SK-N-SH treated with all-trans-retinoic acid at 6 μM for 48 hours (cell line): ENCODE results near the gene SLC66A1.

Experiments used
- ATAC-seq: fragments of 200-7000 bp; cut with Tn5 transposase; 3 replicates; pipeline ENCODE4 v1.9.1; 2020; ENCODE audit warnings: mild to moderate bottlenecking, moderate library complexity
- ARNTL ChIP-seq: fragments of 450-650 bp; formaldehyde crosslinking; IDR thresholded peaks from 2 replicates; pipeline ENCODE4 v1.5.0; 2020; ENCODE audit warnings: low read depth, mild to moderate bottlenecking, moderate library complexity, borderline replicate concordance
- BACH2 ChIP-seq: fragments of 250-450 bp; sonication (Bioruptor Pico); IDR thresholded peaks from 2 replicates; pipeline ENCODE4 v1.9.0; 2021; ENCODE audit warnings: mild to moderate bottlenecking, borderline replicate concordance
- CSDC2 ChIP-seq: fragments of 250-450 bp; sonication (Bioruptor Pico); IDR thresholded peaks from 2 replicates; pipeline ENCODE4 v1.5.0; 2020; ENCODE audit warnings: mild to moderate bottlenecking, moderate library complexity
- ESRRG ChIP-seq: fragments of 250-450 bp; sonication (Bioruptor Pico); IDR thresholded peaks from 2 replicates; pipeline ENCODE4 v1.6.1; 2021; ENCODE audit warnings: mild to moderate bottlenecking
- GLIS3 ChIP-seq: fragments of 250-450 bp; sonication (Bioruptor Pico); IDR thresholded peaks from 2 replicates; pipeline ENCODE4 v1.5.0; 2020; ENCODE audit warnings: mild to moderate bottlenecking, moderate library complexity
- ISL1 ChIP-seq: fragments of 250-450 bp; sonication (Bioruptor Pico); IDR thresholded peaks from 2 replicates; pipeline ENCODE4 v2.1.2; 2022; ENCODE audit warnings: mild to moderate bottlenecking, moderate library complexity
- OSR1 ChIP-seq: fragments of 250-450 bp; sonication (Bioruptor Pico); IDR thresholded peaks from 2 replicates; pipeline ENCODE4 v1.8.0; 2022; ENCODE audit warnings: moderate library complexity, mild to moderate bottlenecking, inconsistent platforms
- POU6F1 ChIP-seq: fragments of 250-450 bp; sonication (Bioruptor Pico); IDR thresholded peaks from 2 replicates; pipeline ENCODE4 v1.8.0; 2021; ENCODE audit warnings: low read depth, mild to moderate bottlenecking, moderate library complexity, borderline replicate concordance
- PPARA ChIP-seq: fragments of 250-450 bp; sonication (Bioruptor Pico); IDR thresholded peaks from 2 replicates; pipeline ENCODE4 v1.5.0; 2020; ENCODE audit warnings: mild to moderate bottlenecking, borderline replicate concordance
- RARB ChIP-seq: fragments of 250-450 bp; sonication (Bioruptor Pico); IDR thresholded peaks from 2 replicates; pipeline ENCODE4 v1.8.0; 2021; ENCODE audit warnings: mild to moderate bottlenecking, moderate library complexity
- SNAI2 ChIP-seq: fragments of 250-450 bp; sonication (Bioruptor Pico); IDR thresholded peaks from 2 replicates; pipeline ENCODE4 v1.5.0; 2020; ENCODE audit warnings: mild to moderate bottlenecking, moderate library complexity
- TCF4 ChIP-seq: fragments of 250-450 bp; sonication (Bioruptor Pico); IDR thresholded peaks from 2 replicates; pipeline ENCODE4 v1.8.0; 2021; ENCODE audit warnings: mild to moderate bottlenecking, moderate library complexity, borderline replicate concordance
- TOX ChIP-seq: fragments of 250-450 bp; sonication (Bioruptor Pico); IDR thresholded peaks from 2 replicates; pipeline ENCODE4 v1.8.0; 2021; ENCODE audit warnings: mild to moderate bottlenecking, moderate library complexity, borderline replicate concordance
- ZC3H10 ChIP-seq: fragments of 250-450 bp; sonication (Bioruptor Pico); IDR thresholded peaks from 2 replicates; pipeline ENCODE4 v1.5.1; 2021; ENCODE audit warnings: mild to moderate bottlenecking, moderate library complexity
- ZFP3 ChIP-seq: fragments of 250-450 bp; sonication (Bioruptor Pico); IDR thresholded peaks from 2 replicates; pipeline ENCODE4 v1.5.0; 2020; ENCODE audit warnings: mild to moderate bottlenecking, moderate library complexity
- ZFP30 ChIP-seq: fragments of 450-650 bp; formaldehyde crosslinking; IDR thresholded peaks from 2 replicates; pipeline ENCODE4 v1.5.0; 2022; ENCODE audit warnings: mild to moderate bottlenecking, moderate library complexity
- ZNF565 ChIP-seq: fragments of 450-650 bp; formaldehyde crosslinking; conservative IDR thresholded peaks from 2 replicates; pipeline ENCODE4 v1.5.0; 2020; ENCODE audit warnings: low read depth, mild to moderate bottlenecking, moderate library complexity
- ZNF70 ChIP-seq: fragments of 450-650 bp; formaldehyde crosslinking; IDR thresholded peaks from 2 replicates; pipeline ENCODE4 v1.5.0; 2020; ENCODE audit warnings: mild to moderate bottlenecking, moderate library complexity
- ZNF8 ChIP-seq: fragments of 450-650 bp; formaldehyde crosslinking; IDR thresholded peaks from 2 replicates; pipeline ENCODE4 v1.5.0; 2020; ENCODE audit warnings: mild to moderate bottlenecking, moderate library complexity
- TF ChIP-seq, protein P1 (sequence below): fragments of 250-450 bp; sonication (Bioruptor Pico); IDR thresholded peaks from 2 replicates; pipeline ENCODE4 v1.5.0; 2020; ENCODE audit warnings: mild to moderate bottlenecking, moderate library complexity
- TF ChIP-seq, protein P2 (sequence below): fragments of 250-450 bp; sonication (Bioruptor Pico); IDR thresholded peaks from 2 replicates; pipeline ENCODE4 v1.5.1; 2021; ENCODE audit warnings: mild to moderate bottlenecking, moderate library complexity
- TF ChIP-seq, protein P3 (sequence below): fragments of 250-450 bp; sonication (Bioruptor Pico); IDR thresholded peaks from 2 replicates; pipeline ENCODE4 v1.5.1; 2020; ENCODE audit warnings: low read depth, mild to moderate bottlenecking, moderate library complexity
- TF ChIP-seq, protein P4 (sequence below): fragments of 250-450 bp; sonication (Bioruptor Pico); IDR thresholded peaks from 2 replicates; pipeline ENCODE4 v1.8.0; 2020; ENCODE audit warnings: mild to moderate bottlenecking, moderate library complexity, borderline replicate concordance

SLC66A1 gene

DNA sequence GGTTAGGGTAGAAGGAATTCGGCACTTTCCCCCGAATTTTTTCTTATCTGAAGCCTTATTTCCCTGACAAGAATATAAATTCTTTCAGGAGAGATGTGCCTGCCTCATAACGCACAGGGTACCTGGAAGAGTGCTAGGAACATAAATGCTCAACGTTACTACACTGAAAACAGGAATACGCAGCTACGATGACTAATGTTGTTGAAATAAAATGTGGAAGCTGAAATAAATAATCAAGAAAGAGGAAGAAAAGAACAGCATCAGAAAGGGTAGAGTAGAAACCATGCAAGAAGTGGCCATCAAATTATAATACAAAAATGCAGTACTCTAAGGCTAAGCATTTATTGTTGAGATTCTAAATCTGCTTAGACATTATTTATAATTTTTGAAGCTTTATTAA is 33.9 kb downstream of the SLC66A1 start:
- no peak for ATAC-seq
- TF ChIP-seq ARNTL (no peak), ZFP30 (CRISPR knock-in tag) (no peak), ZNF70 (CRISPR knock-in tag) (no peak), RARB (CRISPR knock-in tag) (no peak), GLIS3 (CRISPR knock-in tag) (no peak), TCF4 (CRISPR knock-in tag) (no peak), OSR1 (no peak), CSDC2 (CRISPR knock-in tag) (no peak), SNAI2 (no peak), ZFP3 (CRISPR knock-in tag) (no peak), ESRRG (CRISPR knock-in tag) (no peak), ISL1 (CRISPR knock-in tag) (no peak), POU6F1 (CRISPR knock-in tag) (no peak), PPARA (no peak), TOX (no peak), ZC3H10 (CRISPR knock-in tag) (no peak)
- TF ChIP-seq, protein P1, sequence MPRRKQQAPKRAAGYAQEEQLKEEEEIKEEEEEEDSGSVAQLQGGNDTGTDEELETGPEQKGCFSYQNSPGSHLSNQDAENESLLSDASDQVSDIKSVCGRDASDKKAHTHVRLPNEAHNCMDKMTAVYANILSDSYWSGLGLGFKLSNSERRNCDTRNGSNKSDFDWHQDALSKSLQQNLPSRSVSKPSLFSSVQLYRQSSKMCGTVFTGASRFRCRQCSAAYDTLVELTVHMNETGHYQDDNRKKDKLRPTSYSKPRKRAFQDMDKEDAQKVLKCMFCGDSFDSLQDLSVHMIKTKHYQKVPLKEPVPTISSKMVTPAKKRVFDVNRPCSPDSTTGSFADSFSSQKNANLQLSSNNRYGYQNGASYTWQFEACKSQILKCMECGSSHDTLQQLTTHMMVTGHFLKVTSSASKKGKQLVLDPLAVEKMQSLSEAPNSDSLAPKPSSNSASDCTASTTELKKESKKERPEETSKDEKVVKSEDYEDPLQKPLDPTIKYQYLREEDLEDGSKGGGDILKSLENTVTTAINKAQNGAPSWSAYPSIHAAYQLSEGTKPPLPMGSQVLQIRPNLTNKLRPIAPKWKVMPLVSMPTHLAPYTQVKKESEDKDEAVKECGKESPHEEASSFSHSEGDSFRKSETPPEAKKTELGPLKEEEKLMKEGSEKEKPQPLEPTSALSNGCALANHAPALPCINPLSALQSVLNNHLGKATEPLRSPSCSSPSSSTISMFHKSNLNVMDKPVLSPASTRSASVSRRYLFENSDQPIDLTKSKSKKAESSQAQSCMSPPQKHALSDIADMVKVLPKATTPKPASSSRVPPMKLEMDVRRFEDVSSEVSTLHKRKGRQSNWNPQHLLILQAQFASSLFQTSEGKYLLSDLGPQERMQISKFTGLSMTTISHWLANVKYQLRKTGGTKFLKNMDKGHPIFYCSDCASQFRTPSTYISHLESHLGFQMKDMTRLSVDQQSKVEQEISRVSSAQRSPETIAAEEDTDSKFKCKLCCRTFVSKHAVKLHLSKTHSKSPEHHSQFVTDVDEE: no peak
- TF ChIP-seq, protein P2, sequence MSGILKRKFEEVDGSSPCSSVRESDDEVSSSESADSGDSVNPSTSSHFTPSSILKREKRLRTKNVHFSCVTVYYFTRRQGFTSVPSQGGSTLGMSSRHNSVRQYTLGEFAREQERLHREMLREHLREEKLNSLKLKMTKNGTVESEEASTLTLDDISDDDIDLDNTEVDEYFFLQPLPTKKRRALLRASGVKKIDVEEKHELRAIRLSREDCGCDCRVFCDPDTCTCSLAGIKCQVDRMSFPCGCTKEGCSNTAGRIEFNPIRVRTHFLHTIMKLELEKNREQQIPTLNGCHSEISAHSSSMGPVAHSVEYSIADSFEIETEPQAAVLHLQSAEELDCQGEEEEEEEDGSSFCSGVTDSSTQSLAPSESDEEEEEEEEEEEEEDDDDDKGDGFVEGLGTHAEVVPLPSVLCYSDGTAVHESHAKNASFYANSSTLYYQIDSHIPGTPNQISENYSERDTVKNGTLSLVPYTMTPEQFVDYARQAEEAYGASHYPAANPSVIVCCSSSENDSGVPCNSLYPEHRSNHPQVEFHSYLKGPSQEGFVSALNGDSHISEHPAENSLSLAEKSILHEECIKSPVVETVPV (CRISPR knock-in tag): no peak
- TF ChIP-seq, protein P3, sequence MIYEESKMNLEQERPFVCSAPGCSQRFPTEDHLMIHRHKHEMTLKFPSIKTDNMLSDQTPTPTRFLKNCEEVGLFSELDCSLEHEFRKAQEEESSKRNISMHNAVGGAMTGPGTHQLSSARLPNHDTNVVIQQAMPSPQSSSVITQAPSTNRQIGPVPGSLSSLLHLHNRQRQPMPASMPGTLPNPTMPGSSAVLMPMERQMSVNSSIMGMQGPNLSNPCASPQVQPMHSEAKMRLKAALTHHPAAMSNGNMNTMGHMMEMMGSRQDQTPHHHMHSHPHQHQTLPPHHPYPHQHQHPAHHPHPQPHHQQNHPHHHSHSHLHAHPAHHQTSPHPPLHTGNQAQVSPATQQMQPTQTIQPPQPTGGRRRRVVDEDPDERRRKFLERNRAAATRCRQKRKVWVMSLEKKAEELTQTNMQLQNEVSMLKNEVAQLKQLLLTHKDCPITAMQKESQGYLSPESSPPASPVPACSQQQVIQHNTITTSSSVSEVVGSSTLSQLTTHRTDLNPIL: no peak
- TF ChIP-seq, protein P4, sequence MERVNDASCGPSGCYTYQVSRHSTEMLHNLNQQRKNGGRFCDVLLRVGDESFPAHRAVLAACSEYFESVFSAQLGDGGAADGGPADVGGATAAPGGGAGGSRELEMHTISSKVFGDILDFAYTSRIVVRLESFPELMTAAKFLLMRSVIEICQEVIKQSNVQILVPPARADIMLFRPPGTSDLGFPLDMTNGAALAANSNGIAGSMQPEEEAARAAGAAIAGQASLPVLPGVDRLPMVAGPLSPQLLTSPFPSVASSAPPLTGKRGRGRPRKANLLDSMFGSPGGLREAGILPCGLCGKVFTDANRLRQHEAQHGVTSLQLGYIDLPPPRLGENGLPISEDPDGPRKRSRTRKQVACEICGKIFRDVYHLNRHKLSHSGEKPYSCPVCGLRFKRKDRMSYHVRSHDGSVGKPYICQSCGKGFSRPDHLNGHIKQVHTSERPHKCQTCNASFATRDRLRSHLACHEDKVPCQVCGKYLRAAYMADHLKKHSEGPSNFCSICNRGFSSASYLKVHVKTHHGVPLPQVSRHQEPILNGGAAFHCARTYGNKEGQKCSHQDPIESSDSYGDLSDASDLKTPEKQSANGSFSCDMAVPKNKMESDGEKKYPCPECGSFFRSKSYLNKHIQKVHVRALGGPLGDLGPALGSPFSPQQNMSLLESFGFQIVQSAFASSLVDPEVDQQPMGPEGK (CRISPR knock-in tag): no peak

GRCh38 chr1:19347533-19348172 is 35.5 kb downstream of the SLC66A1 start:
- TF ChIP-seq ZNF565 (CRISPR knock-in tag): no peak
- TF ChIP-seq PPARA: no peak
- TF ChIP-seq, protein P2 (CRISPR knock-in tag): no peak
- no peak for TF ChIP-seq OSR1
- TF ChIP-seq, protein P4 (CRISPR knock-in tag): no peak
- no peak for TF ChIP-seq TOX
- TF ChIP-seq, protein P3: no peak
- no peak for TF ChIP-seq ZC3H10 (CRISPR knock-in tag)
- TF ChIP-seq TCF4 (CRISPR knock-in tag): no peak
- no peak for TF ChIP-seq ZNF70 (CRISPR knock-in tag)
- TF ChIP-seq ESRRG (CRISPR knock-in tag): no peak
- TF ChIP-seq ZFP30 (CRISPR knock-in tag): no peak
- no peak for TF ChIP-seq ZNF8 (CRISPR knock-in tag)
- TF ChIP-seq RARB (CRISPR knock-in tag): no peak
- TF ChIP-seq GLIS3 (CRISPR knock-in tag): no peak
- TF ChIP-seq POU6F1 (CRISPR knock-in tag): no peak
- no peak for TF ChIP-seq BACH2 (CRISPR knock-in tag)
- TF ChIP-seq ISL1 (CRISPR knock-in tag): no peak
- no peak for ATAC-seq
